OCI-LY1 (cell line): ENCODE measurements around the gene PPP1R10.

ENCODE experiments used
- EZH2 ChIP-seq: fragments of 200-600 bp; sonication (generic), shearing (Covaris generic); IDR thresholded peaks from 2 replicates; pipeline ENCODE4 v1.8.0; 2017; ENCODE audit warnings: borderline replicate concordance, mixed run types, mild to moderate bottlenecking, antibody characterized with exemption, low read length, moderate library complexity, mixed read lengths
- TF ChIP-seq, protein P1 (sequence below): fragments of 200-600 bp; sonication (generic), shearing (Covaris generic); IDR thresholded peaks from 2 replicates; pipeline ENCODE4 v1.5.1; 2017; ENCODE audit warnings: mild to moderate bottlenecking, antibody characterized with exemption, low read length, moderate library complexity, mixed read lengths

DNA sequence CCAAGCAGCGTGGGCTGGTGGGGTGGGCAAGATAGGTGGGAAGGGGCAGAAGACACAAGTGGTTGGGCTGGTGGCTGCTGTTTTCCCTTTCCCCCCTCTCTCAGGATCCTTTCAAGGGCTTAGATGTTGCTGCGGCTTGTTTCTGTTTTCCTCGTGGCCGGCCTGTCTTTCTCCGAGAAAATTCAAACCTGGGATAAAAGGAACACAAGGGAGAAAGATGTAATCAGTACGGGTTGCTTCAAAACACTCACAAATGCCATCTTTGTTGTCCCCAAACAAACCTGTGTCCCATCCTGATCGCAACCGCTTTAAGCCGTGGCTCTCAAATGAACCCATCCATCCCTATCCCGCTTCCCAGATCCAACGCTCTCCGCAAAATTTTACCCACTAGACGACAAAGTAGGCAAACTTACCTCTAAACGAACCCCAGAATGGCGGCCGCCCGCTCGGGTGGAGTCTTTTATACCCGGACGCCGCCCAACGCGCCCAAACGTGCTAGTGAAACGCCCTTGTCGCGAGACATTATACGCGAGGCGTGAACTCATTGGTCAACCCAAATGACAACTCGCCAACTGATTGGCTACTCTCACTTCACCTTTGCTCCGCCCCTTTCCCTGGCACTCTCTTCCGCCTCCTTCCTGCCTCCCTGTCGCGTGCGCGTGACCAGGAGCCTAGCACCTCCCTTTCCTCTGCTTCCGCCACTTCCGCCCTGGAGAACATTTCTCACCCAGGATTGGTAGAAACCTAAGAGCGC lies at the start of gene PPP1R10:
- TF ChIP-seq, protein P1, sequence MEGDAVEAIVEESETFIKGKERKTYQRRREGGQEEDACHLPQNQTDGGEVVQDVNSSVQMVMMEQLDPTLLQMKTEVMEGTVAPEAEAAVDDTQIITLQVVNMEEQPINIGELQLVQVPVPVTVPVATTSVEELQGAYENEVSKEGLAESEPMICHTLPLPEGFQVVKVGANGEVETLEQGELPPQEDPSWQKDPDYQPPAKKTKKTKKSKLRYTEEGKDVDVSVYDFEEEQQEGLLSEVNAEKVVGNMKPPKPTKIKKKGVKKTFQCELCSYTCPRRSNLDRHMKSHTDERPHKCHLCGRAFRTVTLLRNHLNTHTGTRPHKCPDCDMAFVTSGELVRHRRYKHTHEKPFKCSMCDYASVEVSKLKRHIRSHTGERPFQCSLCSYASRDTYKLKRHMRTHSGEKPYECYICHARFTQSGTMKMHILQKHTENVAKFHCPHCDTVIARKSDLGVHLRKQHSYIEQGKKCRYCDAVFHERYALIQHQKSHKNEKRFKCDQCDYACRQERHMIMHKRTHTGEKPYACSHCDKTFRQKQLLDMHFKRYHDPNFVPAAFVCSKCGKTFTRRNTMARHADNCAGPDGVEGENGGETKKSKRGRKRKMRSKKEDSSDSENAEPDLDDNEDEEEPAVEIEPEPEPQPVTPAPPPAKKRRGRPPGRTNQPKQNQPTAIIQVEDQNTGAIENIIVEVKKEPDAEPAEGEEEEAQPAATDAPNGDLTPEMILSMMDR, result no peak
- TF ChIP-seq EZH2, result no peak
